HG02970 (cell line): ENCODE results near the gene RGS6.

Experiments used
- ATAC-seq: cut with Tn5 transposase; IDR thresholded peaks from one replicate; pipeline ENCODE4 v1.9.1; 2021; ENCODE audit warnings: mild to moderate bottlenecking, moderate library complexity, moderate number of reproducible peaks; ENCODE audit not compliant: unreplicated experiment, low FRiP score

Gene RGS6

DNA sequence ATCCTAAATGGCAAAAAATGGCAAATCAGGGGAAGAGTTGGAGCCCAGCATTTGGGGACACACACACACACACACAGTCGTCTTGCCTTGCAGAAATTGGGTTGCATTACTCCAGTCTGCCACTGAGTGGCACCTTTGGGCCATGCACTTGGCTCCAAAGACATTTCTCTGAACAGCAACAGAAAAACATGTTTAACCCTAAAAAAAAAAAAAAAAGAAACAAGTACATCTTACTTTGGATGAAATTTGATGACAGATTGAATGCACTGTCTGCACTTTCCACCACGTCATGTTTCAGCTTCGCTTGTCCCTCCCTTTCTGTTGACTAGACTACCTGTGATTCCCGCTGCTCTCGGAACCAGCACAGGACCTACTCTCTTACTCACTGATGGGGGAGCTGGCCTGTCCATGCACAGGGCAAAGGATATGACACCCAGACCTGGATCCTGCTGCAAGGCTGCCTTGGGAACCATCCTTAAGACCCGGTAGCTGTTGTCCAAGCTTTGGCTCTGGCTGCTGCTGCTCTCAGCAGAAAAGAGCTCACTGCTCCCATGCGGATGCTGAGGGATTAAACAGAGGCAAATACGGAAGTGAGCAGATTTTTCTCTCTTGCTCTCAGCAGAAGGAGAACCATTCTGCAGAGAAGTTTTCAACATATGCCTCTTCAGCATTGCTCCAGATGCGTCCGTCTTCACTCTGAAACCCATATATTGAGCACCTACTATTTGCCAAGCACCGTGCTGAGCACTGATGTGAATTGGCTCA lies 584.9 kb downstream of the RGS6 start:
- ATAC-seq, result no peak

GRCh38 chr14:72517736-72518135 lies 585.5 kb downstream of the RGS6 start:
- ATAC-seq, result no peak

DNA sequence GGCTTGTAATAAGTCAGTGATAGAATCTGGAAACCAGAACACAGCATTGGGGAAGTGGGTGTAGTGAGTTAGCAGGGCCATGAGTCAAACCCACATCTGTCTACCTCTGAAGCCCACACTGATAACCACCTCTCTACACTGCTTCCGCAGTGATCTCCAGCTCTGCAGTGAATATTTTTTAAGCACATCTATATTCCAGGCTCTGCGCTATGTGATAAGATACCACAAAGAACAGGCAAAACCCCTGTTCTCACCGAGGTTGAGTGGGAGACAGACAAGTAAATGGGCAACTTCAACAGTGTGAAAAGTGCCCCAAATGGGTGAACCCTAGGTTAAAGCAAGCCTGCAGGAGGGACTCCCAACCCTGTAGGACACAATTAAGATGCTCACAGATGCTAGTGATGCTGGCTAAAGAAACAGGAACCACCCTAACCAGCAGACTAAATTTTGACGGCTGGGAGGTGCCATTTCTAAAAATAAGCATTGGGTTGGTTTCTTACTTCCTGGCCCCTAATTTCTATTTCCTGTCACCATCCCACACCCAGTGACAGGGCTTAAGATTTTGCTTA lies 586.7 kb downstream of the RGS6 start:
- no peak for ATAC-seq

DNA sequence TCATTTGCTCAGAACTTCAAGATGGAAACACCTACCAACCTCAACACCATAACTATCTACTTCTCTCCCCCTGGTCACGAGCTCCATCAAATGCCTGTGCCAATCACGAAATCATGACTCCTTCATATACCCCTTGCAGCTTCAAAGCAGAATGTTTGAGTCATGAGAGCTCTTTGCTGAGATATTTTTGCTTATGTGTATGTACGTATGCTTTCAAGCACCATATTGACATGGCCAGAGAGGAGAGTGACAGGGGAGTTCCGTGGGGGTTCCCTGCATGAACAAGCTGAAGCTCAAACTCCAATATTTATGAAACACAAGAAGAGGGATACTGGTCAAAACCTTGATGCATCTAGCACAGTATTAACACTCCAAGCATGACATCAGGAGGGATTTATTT lies 587.3 kb downstream of the RGS6 start:
- no peak for ATAC-seq

DNA sequence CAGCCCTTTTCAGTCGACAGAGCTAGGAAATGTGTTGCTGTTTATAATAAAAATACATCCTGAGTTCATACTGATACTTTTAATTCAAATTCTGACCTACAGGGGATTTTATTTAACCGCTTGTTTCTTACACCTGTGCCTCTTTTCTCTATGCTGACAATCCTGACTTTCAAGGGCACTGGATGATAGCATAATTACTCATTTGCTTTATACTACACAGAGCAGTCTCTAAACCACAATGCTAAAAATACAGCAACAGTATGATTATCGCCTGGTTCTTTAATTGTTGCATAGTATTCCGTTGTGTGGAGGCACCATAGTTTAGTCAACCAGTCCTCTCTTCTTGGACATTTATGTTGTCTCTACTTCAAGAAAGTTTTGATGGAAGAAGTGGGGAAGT lies 588.8 kb downstream of the RGS6 start:
- ATAC-seq, result no peak

GRCh38 chr14:72521968-72522741 lies 589.9 kb downstream of the RGS6 start:
- ATAC-seq, result no peak

- no peak for ATAC-seq
Measured at GRCh38 chr14:72522847-72523246, 590.6 kb downstream of the RGS6 start.

DNA sequence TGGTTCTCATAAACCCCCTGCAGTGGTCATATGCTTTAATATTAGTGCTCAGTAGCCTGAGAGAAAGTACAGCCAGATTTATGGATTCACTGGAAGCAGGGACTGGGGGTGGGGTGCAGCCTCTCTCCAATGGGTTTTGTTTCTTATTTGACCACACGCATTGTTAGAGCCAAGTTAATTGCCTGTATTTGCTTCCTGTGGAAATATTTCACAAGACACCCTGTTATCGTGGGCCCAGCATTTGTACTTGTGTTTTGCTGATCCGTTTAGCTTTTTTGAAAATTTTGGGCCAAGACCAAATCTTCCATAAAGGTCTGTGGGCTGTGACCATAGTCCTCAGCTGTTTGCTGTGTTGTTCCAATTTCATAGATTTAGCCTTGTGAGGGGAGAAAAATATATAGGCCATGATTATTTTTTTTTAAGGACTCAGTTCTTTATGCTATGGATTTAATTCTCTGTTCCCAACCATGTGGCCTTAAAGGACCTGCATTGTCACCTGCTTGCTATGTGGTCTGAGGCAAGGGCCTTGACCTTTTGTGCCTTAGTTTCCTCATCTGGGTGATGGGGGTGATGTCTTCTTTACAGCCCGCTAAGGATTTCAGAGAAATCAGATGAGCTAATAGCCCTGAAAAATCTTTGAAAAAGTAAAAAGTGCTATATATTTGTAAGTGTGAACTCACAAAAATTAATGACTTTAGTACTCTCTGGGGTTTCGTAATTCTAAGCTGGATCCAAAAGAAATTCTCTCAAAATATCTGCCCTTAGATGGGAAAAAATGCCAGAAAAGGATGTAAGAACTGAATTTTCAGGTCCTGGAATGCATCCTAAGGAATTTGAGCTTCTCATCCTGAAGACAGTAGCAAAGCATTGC lies 591.4 kb downstream of the RGS6 start:
- no peak for ATAC-seq

DNA sequence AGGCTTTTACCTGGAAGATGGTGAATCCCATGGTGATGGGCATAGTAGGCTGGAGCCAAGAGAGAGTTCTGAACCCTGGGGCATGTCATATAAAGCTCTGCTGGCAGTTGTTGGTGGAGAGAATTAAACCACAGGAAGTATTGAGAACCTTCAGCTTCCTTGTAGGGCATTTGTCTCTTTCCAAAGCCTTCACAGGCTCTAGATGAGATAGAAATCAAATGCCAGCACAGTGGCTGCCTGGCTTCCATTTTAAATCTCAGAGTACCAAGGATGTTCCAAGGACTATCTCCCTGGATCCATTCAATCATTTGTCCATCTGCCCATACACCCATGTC lies 592.0 kb downstream of the RGS6 start:
- no peak for ATAC-seq

- no peak for ATAC-seq
Measured at GRCh38 chr14:72525087-72525915, 593.1 kb downstream of the RGS6 start.

GRCh38 chr14:72527591-72527990 lies 595.4 kb downstream of the RGS6 start:
- ATAC-seq, result no peak

DNA sequence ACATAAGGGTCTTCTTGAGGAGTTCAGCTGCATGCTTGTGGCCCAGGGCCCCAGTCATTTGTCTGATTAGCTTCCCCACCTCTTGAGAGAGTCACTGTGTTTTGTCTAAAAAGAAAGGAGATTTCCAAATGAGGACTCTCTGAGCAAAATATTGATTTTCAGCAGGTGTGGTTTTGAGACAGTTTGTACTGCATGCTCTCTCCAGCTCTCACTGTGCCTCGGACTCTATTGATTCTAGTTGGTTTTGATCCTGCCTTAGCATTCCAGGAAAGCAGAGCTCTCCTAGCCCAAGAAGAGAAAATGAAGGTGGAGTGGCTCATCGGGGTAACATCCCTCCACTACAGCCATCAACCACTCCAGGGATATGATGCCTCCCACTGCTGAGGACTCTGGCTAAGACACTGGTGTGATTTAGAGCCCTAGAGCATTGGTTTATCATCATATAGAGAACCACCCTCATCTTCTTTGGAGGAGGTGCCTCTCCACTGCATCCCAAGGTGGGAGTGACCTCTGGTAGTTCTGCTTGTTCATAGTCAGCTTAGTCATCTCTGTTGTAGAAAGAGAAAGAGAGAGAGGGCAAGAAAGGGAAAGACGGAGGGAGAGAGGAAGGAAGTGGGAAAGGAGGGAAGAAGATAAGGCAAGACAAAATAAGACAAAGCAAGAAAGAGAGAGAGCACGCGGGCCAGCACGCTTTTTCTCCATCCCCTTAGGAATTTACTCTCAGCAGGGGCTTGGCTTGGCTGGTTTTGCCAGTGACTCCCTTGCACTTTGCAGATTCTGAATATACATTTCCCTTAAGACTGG lies 596.0 kb downstream of the RGS6 start:
- no peak for ATAC-seq

- no peak for ATAC-seq
Measured at GRCh38 chr14:72528863-72529175, 596.6 kb downstream of the RGS6 start.

DNA sequence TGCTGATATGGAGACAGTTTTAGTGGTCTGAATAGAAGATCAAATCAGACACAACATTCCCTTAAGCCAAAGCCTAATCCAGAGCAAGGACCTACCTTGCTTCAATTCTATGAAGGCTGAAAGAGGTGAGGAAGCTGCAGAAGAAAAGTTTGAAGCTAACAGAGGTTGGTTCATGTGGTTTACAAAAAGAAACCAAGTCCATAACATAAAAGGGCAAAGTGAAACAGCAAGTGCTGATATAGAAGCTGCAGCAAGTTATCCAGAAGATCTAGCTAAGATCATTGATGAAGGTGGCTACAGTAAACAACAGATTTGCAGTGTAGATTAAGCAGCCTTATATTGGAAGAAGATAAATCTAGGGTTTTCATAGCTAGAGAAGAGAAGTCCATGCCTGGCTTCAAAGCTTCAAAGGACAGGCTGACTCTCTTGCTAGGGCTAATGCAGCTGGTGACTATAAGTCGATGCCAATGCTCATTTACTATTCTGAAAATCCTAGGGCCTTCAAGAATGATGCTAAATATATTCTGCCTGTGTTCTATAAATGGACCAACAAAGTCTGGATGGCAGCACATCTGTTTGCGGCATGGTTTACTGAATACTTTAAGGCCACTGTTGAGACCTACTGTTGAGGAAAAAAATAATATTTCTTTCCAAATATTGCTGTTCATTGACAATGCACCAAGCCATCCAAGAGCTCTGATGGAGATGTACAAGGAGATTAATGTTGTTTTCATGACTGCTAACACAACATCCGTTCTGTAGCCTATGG lies 600.6 kb downstream of the RGS6 start:
- no peak for ATAC-seq

- no peak for ATAC-seq
Measured at GRCh38 chr14:72535485-72535884, 603.3 kb downstream of the RGS6 start.

DNA sequence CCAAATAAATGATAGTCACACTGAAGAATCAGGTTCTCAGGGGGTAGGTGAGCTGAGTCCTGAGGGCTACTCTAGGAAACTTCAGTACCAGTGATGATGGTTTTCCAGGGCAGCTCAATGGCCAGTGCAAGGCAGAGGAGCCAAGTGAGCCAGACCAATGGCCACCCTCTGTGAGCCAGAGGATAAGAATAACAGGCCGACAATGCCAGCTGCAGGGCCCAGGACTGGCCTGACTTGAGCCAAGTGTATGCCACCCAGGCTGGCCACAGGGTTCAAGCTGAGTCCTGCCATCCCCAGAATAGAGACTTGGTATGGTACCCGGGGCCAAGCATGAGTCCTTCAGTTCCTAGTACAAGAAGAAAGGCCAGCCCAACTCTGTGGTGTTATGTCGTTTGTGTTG lies 606.2 kb downstream of the RGS6 start:
- ATAC-seq, result no peak

GRCh38 chr14:72539661-72540315 lies 607.6 kb downstream of the RGS6 start:
- no peak for ATAC-seq

DNA sequence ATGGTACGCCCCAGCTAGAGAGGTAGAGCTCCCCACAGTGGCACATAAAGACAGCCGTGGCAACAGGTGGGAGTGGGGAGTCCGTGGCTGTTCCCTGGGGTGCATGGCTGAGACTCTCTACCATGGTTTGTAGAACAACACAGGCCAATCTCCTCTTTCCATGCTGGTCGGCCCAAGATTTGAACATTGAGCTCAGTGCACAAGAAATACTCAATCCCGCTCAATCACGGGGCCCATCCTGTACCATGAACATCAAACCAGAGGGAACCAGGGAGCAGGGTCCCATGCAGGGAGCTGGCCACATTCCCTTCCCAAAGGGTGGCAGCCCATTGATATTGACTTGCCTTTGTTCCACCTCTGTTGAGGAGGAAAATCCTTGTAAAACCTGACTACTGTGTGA lies 608.6 kb downstream of the RGS6 start:
- ATAC-seq, result no peak
